Right atrium auricular region (tissue), 2 donors: ENCODE data around the gene GNG3. TPM values are rescaled to one million over a fixed set of nuclear protein-coding genes. Genes with fewer than 3 reads are reported as not detected.
"Not testable (repeated sequence)": the region's sequence is repeated elsewhere in the genome, so short reads cannot be mapped to it uniquely, and the experiment has no call there.

Source experiments
- DNase-seq: peaks from one replicate; pipeline ENCODE4 v3.0.0-alpha.2; 2019; ENCODE audit warnings: low spot score
- H3K27ac ChIP-seq, 2 donors: fragments of 200-600 bp; sonication (generic); 1 replicate in 1 of 2; 2 replicates in 1 of 2; pipeline ENCODE4 v1.5.1; 2016 to 2019
- H3K27me3 ChIP-seq, 2 donors: fragments of 200-600 bp; sonication (generic); one replicate each; pipeline versions ENCODE4 v1.5.1 to v1.6.0; 2017 to 2019
- H3K36me3 ChIP-seq: fragments of 200-600 bp; sonication (generic); one replicate; pipeline ENCODE4 v1.5.1; 2016
- H3K4me1 ChIP-seq, 2 donors: fragments of 200-600 bp; sonication (generic); one replicate each; pipeline versions ENCODE4 v1.5.1 to v1.6.0; 2017 to 2019
- H3K4me3 ChIP-seq, 2 donors: fragments of 200-600 bp; sonication (generic); 1 replicate in 1 of 2; 2 replicates in 1 of 2; pipeline ENCODE4 v1.5.1; 2017 to 2019; ENCODE audit warnings: mild to moderate bottlenecking in 1 of 2, moderate library complexity in 1 of 2
- H3K9me3 ChIP-seq, 2 donors: fragments of 200-600 bp; sonication (generic); one replicate each; pipeline ENCODE4 v1.5.1; 2019
- CTCF ChIP-seq, 2 donors: fragments of 200-600 bp; sonication (generic); IDR thresholded peaks; one replicate each; pipeline ENCODE4 v1.5.1; 2019; ENCODE audit warnings: antibody characterized with exemption in 2 of 2
- total RNA-seq, 2 donors: library from RNA; depleted of rRNA; stranded (reverse); fragments of >200 nt; gene quantifications; one replicate each; pipeline ENCODE4 v1.1.0, GENCODE V29; 2016

GNG3 gene
- total RNA-seq, 2 donors from 2014 or later, result not detected

- DNase-seq, result no peak
- Histone ChIP-seq H3K27me3 (no peaks in the 10 kb centered on the region), H3K9me3 (no peaks in the 10 kb centered on the region), H3K4me1 (peaks cover 0 to 49% of the 10 kb centered on the region in 2 donors), H3K4me3 (no peak overlapping the region), H3K27ac (no peak overlapping the region), H3K36me3 (peaks cover 17% of the 10 kb centered on the region)
- no peak for TF ChIP-seq CTCF (IDR thresholded peaks at IDR 0.05)
These were observed 40.0 kb upstream of the GNG3 start for GRCh38 chr11:62667460-62667859.

- TF ChIP-seq CTCF (IDR thresholded peaks at IDR 0.05), result no peak
- no peak overlapping the region for H3K4me3 ChIP-seq
- H3K27me3 ChIP-seq, result no peaks in the 10 kb centered on the region
- no peaks in the 10 kb centered on the region for H3K9me3 ChIP-seq
- peaks cover 0 to 46% of the 10 kb centered on the region in 2 donors for H3K4me1 ChIP-seq
- peaks cover 12% of the 10 kb centered on the region for H3K36me3 ChIP-seq
- no peak for DNase-seq
- no peak overlapping the region for H3K27ac ChIP-seq
These were observed 37.9 kb upstream of the GNG3 start for GRCh38 chr11:62669420-62670161.

- peaks cover 0 to 39% of the 10 kb centered on the region in 2 donors for H3K4me1 ChIP-seq
- no peak for DNase-seq
- peaks cover 16% of the 10 kb centered on the region for H3K36me3 ChIP-seq
These were observed 36.3 kb upstream of the GNG3 start for GRCh38 chr11:62671236-62671607.

GRCh38 chr11:62671608-62672389 is 35.7 kb upstream of the GNG3 start, which contains the start of the genes LBHD1 and UQCC3:
TSS of gene LBHD1 (minus strand) at chr11:62672267. CDS start at chr11:62670031, 2,236 bp downstream.
TSS of gene UQCC3 (plus strand) at chr11:62671673. CDS start at chr11:62671746, 73 bp downstream.
- peak; percentile 81 for DNase-seq
- peak within 1 kb of the TSS; percentile 74 to 83 for H3K27ac ChIP-seq
- no peaks in the 10 kb centered on the region for H3K27me3 ChIP-seq
- H3K9me3 ChIP-seq, result no peaks in the 10 kb centered on the region
- H3K4me1 ChIP-seq, result peaks cover 0 to 34% of the 10 kb centered on the region in 2 donors
- peaks cover 16% of the 10 kb centered on the region for H3K36me3 ChIP-seq
- H3K4me3 ChIP-seq, result peak within 1 kb of the TSS; percentile 63 to 79
- peak in 1 of 2 donors; percentile 15 for TF ChIP-seq CTCF (IDR thresholded peaks at IDR 0.05)

More at GRCh38 chr11:62671236-62671607, 36.3 kb upstream of the GNG3 start:
- TF ChIP-seq CTCF (IDR thresholded peaks at IDR 0.05), result no peak
- Histone ChIP-seq H3K4me3 (peak overlapping the region; percentile 63 to 79), H3K9me3 (no peaks in the 10 kb centered on the region), H3K27me3 (no peaks in the 10 kb centered on the region), H3K27ac (peak overlapping the region; percentile 74 to 83)

- TF ChIP-seq CTCF (IDR thresholded peaks at IDR 0.05), result no peak
- DNase-seq, result no peak
- Histone ChIP-seq H3K4me3 (no peak overlapping the region), H3K9me3 (no peaks in the 10 kb centered on the region), H3K4me1 (peaks cover 0 to 32% of the 10 kb centered on the region in 2 donors), H3K27me3 (no peaks in the 10 kb centered on the region), H3K36me3 (peaks cover 21% of the 10 kb centered on the region), H3K27ac (no peak overlapping the region)
These were observed 34.3 kb upstream of the GNG3 start for GRCh38 chr11:62673196-62673525.

- peaks cover 21% of the 10 kb centered on the region for H3K36me3 ChIP-seq
- not testable (repeated sequence) for H3K9me3 ChIP-seq, H3K4me3 ChIP-seq, H3K27ac ChIP-seq, DNase-seq, H3K27me3 ChIP-seq
- peaks cover 0 to 43% of the 10 kb centered on the region in 2 donors for H3K4me1 ChIP-seq
These were observed 32.1 kb upstream of the GNG3 start for GRCh38 chr11:62675415-62675814.
